Pancreas (tissue), 10 donors: ENCODE results near the gene TRIM58. TPM values are rescaled to one million over a fixed set of nuclear protein-coding genes. Genes with fewer than 3 reads are reported as not detected.

Source experiments
- ATAC-seq, 4 donors: fragments of 200-7000 bp; cut with Tn5 transposase; one replicate each; pipeline versions ENCODE4 v1.8.0 to v1.9.1; 2020; ENCODE audit warnings: mild to moderate bottlenecking in 4 of 4, moderate library complexity in 4 of 4
- DNase-seq, 6 donors: peaks; one replicate each; pipeline ENCODE4 v3.0.0-alpha.2; 2020
- FAIRE-seq: peaks from 2 replicates; lab custom pipeline; 2012; peaks lifted over from hg19 to GRCh38; lab: Jason Lieb, UNC
- H3K27ac ChIP-seq, 4 donors: fragments of 200-600 bp; sonication (generic); 1 replicate in 3 of 4; 2 replicates in 1 of 4; pipeline versions ENCODE4 v1.5.0 to v1.8.0; 2020
- H3K27me3 ChIP-seq, 4 donors: fragments of 200-600 bp; one replicate each; pipeline ENCODE4 v1.8.0; 2021
- H3K36me3 ChIP-seq, 3 donors: fragments of 200-600 bp; sonication (generic) in 1 of 3; one replicate each; pipeline versions ENCODE4 v1.5.0 to v1.8.0; 2020 to 2021
- H3K4me1 ChIP-seq, 3 donors: fragments of 200-600 bp; one replicate each; pipeline ENCODE4 v1.8.0; 2021
- H3K4me3 ChIP-seq, 4 donors: fragments of 200-600 bp; sonication (generic) in 2 of 4; one replicate each; pipeline versions ENCODE4 v1.5.0 to v1.8.0; 2020 to 2021
- H3K9me3 ChIP-seq, 4 donors: fragments of 200-600 bp; one replicate each; pipeline ENCODE4 v1.8.0; 2021
- WGBS, 2 donors: extraction: QIAGEN DNeasy Blood & Tissue Kit; methylation state at CpG; one replicate each; pipeline ENCODE4 v1.1.7; 2013; 5-methylcytosine and 5-hydroxymethylcytosine counted together
- intact Hi-C, 3 donors: fragments of 100-400 bp; cut with DNase I; formaldehyde crosslinking; loops; one replicate each; pipeline versions ENCODE4 v1.11.1 to v1.14.2; 2022
- polyA plus RNA-seq, 2 donors: library from polyadenylated mRNA; stranded (reverse); fragments of 200-250 nt; gene quantifications; one replicate each; pipeline ENCODE4 v1.2.3, GENCODE V29; 2013
- total RNA-seq, 6 donors: library from RNA; stranded (reverse); fragmentation: NEBNext Ultra II Directional in 4 of 6; extraction: Animal tissue kit (Norgen Biotek cat#: 25700) in 4 of 6; gene quantifications; one replicate each; pipeline versions ENCODE4 v1.2.1 to v1.2.4, GENCODE V29; 2021 to 2023
- TF ChIP-seq, protein P1 (sequence below), 4 donors: fragments of 200-600 bp; sonication (generic) in 3 of 4; IDR thresholded peaks; one replicate each; pipeline versions ENCODE4 v1.5.0 to v1.8.0; 2021; ENCODE audit warnings: antibody characterized with exemption in 4 of 4
- donor health status: healthy with polysubstance abuse.
- donor health status: DM: no; HTN: no; CAD: no; lungs with moderate emphysema.
- donor health status: DM: no; HTN: no; CAD: no.
- donor health status: control.
- donor health status: control.
- donor health status: Bipolar disorder and iron deficiency.
- donor health status: DM: yes; HTN: yes; CAD: no.
- donor health status: DM: no; HTN: no; CAD: no.
- donor health status: DM: no; HTN: no; CAD: no.
- donor health status: DM: yes; HTN: yes; CAD: no.

Gene TRIM58, protein sequence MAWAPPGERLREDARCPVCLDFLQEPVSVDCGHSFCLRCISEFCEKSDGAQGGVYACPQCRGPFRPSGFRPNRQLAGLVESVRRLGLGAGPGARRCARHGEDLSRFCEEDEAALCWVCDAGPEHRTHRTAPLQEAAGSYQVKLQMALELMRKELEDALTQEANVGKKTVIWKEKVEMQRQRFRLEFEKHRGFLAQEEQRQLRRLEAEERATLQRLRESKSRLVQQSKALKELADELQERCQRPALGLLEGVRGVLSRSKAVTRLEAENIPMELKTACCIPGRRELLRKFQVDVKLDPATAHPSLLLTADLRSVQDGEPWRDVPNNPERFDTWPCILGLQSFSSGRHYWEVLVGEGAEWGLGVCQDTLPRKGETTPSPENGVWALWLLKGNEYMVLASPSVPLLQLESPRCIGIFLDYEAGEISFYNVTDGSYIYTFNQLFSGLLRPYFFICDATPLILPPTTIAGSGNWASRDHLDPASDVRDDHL
- total RNA-seq (under 1 TPM; 0.04 to 0.47 (median 0.14) TPM), polyA plus RNA-seq (under 1 TPM; 0.08 to 0.14 TPM)

DNA sequence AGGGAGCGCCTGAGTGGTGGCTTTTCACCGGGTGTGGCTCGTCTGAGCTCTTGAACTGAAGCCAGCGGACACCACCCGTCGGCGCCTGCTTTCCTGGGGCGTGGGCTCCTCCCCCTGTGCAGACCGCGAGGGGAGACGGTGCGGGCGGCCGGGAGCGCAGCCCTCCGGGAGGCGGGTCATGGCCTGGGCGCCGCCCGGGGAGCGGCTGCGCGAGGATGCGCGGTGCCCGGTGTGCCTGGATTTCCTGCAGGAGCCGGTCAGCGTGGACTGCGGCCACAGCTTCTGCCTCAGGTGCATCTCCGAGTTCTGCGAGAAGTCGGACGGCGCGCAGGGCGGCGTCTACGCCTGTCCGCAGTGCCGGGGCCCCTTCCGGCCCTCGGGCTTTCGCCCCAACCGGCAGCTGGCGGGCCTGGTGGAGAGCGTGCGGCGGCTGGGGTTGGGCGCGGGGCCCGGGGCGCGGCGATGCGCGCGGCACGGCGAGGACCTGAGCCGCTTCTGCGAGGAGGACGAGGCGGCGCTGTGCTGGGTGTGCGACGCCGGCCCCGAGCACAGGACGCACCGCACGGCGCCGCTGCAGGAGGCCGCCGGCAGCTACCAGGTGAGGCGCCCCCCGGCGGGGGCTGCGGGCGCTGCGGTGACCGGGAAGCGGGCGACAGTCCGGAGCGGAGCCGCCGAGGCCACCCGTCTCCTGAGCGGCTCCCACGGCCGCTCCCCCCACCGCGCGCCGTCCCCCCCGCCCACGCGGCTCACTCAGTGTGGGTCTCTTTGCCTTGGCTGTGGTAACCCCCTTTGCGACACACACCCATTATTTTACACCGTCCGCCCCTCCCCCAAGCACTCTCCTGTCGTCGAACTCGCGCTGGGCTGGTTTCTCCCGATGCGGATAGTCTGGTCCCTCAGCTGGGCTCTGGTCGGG, at the start of gene TRIM58:
TSS of gene TRIM58 (plus strand) at position 119 of the 916 bp plus-strand sequence. CDS start at position 179, 60 bp downstream.
- Histone ChIP-seq H3K36me3 (no peaks in the 10 kb centered on the region), H3K4me1 (no peaks in the 10 kb centered on the region), H3K9me3 (no peaks in the 10 kb centered on the region), H3K27ac (no peak within 1 kb of the TSS), H3K27me3 (peaks cover 0 to 4% (median 0%) of the 10 kb centered on the region in 4 donors), H3K4me3 (peak within 1 kb of the TSS in 3 of 4 donors; percentile 26 to 41 (median 31))
- intact Hi-C loops, result no loop called here
- WGBS, 2 donors, result 1 to 3% methylated on average over 91 to 109 of the region's 109 CpGs
- FAIRE-seq (no peak), DNase-seq (peak in 3 of 6 donors; percentile 16 to 66 (median 55)), ATAC-seq (peak; percentile 23 to 79 (median 48))
- TF ChIP-seq, protein P1, sequence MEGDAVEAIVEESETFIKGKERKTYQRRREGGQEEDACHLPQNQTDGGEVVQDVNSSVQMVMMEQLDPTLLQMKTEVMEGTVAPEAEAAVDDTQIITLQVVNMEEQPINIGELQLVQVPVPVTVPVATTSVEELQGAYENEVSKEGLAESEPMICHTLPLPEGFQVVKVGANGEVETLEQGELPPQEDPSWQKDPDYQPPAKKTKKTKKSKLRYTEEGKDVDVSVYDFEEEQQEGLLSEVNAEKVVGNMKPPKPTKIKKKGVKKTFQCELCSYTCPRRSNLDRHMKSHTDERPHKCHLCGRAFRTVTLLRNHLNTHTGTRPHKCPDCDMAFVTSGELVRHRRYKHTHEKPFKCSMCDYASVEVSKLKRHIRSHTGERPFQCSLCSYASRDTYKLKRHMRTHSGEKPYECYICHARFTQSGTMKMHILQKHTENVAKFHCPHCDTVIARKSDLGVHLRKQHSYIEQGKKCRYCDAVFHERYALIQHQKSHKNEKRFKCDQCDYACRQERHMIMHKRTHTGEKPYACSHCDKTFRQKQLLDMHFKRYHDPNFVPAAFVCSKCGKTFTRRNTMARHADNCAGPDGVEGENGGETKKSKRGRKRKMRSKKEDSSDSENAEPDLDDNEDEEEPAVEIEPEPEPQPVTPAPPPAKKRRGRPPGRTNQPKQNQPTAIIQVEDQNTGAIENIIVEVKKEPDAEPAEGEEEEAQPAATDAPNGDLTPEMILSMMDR (IDR thresholded peaks at IDR 0.05), result no peak

DNA sequence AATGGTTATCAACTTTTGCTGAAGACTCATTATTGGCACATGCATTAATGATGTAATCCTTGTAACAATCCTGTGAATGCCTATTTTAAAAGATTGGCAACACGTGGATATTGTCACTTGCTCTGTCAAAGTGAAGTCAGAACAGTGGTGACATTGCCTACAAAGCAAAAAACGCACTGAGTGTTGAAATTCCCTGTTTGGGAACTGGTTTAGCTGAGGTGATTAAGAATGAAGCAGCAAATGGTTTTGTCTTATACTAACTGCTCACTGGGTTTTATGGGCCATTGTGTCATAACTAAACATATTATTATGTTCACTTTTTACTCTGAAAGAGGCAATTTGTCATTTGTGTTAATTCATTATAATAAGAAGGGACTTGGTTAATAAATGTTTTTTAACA, 44.4 kb upstream of the TRIM58 start:
- no peak for FAIRE-seq
- Histone ChIP-seq H3K4me3 (no peak overlapping the region), H3K9me3 (no peaks in the 10 kb centered on the region), H3K36me3 (no peaks in the 10 kb centered on the region), H3K27me3 (no peaks in the 10 kb centered on the region), H3K27ac (no peak overlapping the region), H3K4me1 (no peaks in the 10 kb centered on the region)
- DNase-seq, result no peak
- intact Hi-C loops, result no loop called here
- WGBS, 2 donors, result 23 to 36% methylated on average over 2 of the region's 2 CpGs
- TF ChIP-seq, protein P1 (IDR thresholded peaks at IDR 0.05), result no peak
- ATAC-seq, result no peak

DNA sequence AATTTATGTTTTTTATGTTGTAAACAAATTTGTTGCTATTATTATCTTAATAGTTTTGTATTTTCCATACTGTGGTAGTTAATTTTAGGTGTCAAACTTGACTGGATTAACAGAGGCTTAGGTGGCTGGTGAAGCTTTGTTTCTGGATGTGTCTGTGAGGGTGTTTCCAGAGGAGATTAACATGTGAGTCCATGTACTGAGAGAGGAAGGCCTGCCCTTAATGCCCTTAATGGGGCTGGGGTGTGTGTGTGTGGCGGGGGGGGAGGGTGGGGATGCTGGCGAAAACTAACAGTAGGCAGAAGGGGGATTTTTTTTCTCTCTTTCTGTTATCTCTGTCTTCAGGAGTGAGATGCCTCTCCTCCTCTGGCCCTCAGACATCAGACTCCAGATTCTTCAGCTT, 34.9 kb upstream of the TRIM58 start:
- Histone ChIP-seq H3K9me3 (no peaks in the 10 kb centered on the region), H3K4me1 (no peaks in the 10 kb centered on the region), H3K4me3 (no peak overlapping the region), H3K27me3 (no peaks in the 10 kb centered on the region), H3K36me3 (no peaks in the 10 kb centered on the region), H3K27ac (no peak overlapping the region)
- FAIRE-seq (no peak), DNase-seq (no peak), ATAC-seq (no peak)
- intact Hi-C loops, result no loop called here
- 27 to 43% methylated on average over 2 of the region's 2 CpGs for WGBS, 2 donors
- TF ChIP-seq, protein P1 (IDR thresholded peaks at IDR 0.05), result no peak

DNA sequence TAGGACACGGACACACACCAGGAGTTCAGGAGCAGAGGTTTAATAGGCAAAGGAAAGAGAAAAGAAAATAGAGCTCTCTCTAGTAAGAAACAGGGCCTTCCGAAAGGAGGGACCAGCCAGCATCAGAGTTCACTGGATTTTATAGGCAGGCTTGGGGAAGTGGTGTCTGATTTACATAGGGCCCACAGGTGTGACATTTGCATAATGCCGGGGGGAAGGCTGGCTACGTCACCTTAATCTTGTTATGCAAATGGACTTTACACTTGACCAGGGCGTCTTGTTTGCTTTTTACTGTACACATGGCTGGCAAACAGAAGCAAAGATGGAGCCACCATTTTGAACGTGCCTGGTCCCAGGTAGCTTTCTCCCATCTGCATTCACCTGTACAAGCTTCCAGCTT, 33.0 kb upstream of the TRIM58 start, which contains the start of gene OR14A16:
TSS of gene OR14A16 (minus strand) at position 97 of the 400 bp plus-strand sequence. CDS start 8,390 bp downstream, outside the sequence.
- Histone ChIP-seq H3K9me3 (no peaks in the 10 kb centered on the region), H3K4me1 (no peaks in the 10 kb centered on the region), H3K27ac (no peak within 1 kb of the TSS), H3K36me3 (no peaks in the 10 kb centered on the region), H3K4me3 (no peak within 1 kb of the TSS), H3K27me3 (no peaks in the 10 kb centered on the region)
- 26 to 29% methylated on average over 6 of the region's 6 CpGs for WGBS, 2 donors
- TF ChIP-seq, protein P1 (IDR thresholded peaks at IDR 0.05), result no peak
- intact Hi-C loops, result no loop called here
- FAIRE-seq (no peak), DNase-seq (no peak), ATAC-seq (no peak)
